Glomerular visceral epithelial cell (primary cell): ENCODE measurements around the gene PLIN4.

Experiments
- DNase-seq: peaks from one replicate; pipeline ENCODE4 v3.0.0-alpha.2; 2016; ENCODE audit errors: extremely low spot score

The PLIN4 gene

GRCh38 chr19:4492337-4493103, 25.8 kb downstream of the PLIN4 start:
- no peak for DNase-seq

GRCh38 chr19:4491446-4491845, 26.8 kb downstream of the PLIN4 start:
- no peak for DNase-seq

- DNase-seq = no peak
Observed at GRCh38 chr19:4488496-4488895, 29.8 kb downstream of the PLIN4 start.

GRCh38 chr19:4487572-4487971, 30.7 kb downstream of the PLIN4 start:
- no peak for DNase-seq

- no peak for DNase-seq
Observed at GRCh38 chr19:4483385-4483784, 34.9 kb downstream of the PLIN4 start.

- DNase-seq = no peak
Observed at GRCh38 chr19:4482721-4483364, 35.4 kb downstream of the PLIN4 start.

GRCh38 chr19:4477034-4477801, 41.1 kb downstream of the PLIN4 start:
- DNase-seq = no peak

GRCh38 chr19:4474514-4475022, 43.7 kb downstream of the PLIN4 start:
- peak; percentile 48 for DNase-seq

- DNase-seq = no peak
Observed at GRCh38 chr19:4473763-4474513, 44.3 kb downstream of the PLIN4 start.

- DNase-seq = no peak
Observed at GRCh38 chr19:4473011-4473762, 45.1 kb downstream of the PLIN4 start.

- no peak for DNase-seq
Observed at GRCh38 chr19:4472174-4472974, 45.9 kb downstream of the PLIN4 start, which contains the start of gene HDGFL2. HDGFL2 (plus strand) TSS chr19:4472297; CDS start chr19:4472351, 54 bp downstream.

GRCh38 chr19:4471403-4472173, 46.7 kb downstream of the PLIN4 start:
- DNase-seq = peak; percentile 100

GRCh38 chr19:4467835-4468234, 50.5 kb downstream of the PLIN4 start:
- no peak for DNase-seq

GRCh38 chr19:4464815-4465581, 53.3 kb downstream of the PLIN4 start:
- no peak for DNase-seq

GRCh38 chr19:4457654-4458395, 60.5 kb downstream of the PLIN4 start, which contains the start of gene UBXN6:
UBXN6 (minus strand) TSS chr19:4457794; CDS start chr19:4457697, 97 bp downstream.
- peak; percentile 98 for DNase-seq

- peak; percentile 65 for DNase-seq
Observed at GRCh38 chr19:4456843-4457653, 61.2 kb downstream of the PLIN4 start.

GRCh38 chr19:4456476-4456842, 61.8 kb downstream of the PLIN4 start:
- DNase-seq = peak; percentile 63
